GM21723 (cell line): ENCODE measurements around the gene GOLGA6L4.
"Not testable (repeated sequence)": the region's sequence is repeated elsewhere in the genome, so short reads cannot be mapped to it uniquely, and the experiment has no call there.

Source experiments
- ATAC-seq: cut with Tn5 transposase; IDR thresholded peaks from one replicate; pipeline ENCODE4 v1.9.1; 2021; ENCODE audit warnings: mild to moderate bottlenecking, moderate library complexity; ENCODE audit not compliant: unreplicated experiment

GOLGA6L4 gene, protein sequence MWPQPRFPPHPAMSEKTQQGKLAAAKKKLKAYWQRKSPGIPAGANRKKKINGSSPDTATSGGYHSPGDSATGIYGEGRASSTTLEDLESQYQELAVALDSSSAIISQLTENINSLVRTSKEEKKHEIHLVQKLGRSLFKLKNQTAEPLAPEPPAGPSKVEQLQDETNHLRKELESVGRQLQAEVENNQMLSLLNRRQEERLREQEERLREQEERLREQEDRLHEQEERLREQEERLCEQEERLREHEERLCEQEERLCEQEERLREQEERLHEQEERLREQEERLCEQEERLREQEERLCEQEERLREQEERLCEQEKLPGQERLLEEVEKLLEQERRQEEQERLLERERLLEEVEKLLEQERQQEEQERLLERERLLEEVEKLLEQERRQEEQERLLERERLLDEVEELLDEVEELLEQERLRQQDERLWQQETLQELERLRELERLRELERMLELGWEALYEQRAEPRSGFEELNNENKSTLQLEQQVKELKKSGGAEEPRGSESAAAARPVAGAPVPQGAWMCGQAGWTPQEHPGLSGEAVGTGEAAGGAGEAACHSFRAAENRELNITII

GRCh38 chr15:84235573-84235972, at the start of gene GOLGA6L4:
Gene GOLGA6L4 (plus strand): TSS chr15:84235773. CDS start chr15:84235835, 62 bp downstream.
- not testable (repeated sequence) for ATAC-seq

DNA sequence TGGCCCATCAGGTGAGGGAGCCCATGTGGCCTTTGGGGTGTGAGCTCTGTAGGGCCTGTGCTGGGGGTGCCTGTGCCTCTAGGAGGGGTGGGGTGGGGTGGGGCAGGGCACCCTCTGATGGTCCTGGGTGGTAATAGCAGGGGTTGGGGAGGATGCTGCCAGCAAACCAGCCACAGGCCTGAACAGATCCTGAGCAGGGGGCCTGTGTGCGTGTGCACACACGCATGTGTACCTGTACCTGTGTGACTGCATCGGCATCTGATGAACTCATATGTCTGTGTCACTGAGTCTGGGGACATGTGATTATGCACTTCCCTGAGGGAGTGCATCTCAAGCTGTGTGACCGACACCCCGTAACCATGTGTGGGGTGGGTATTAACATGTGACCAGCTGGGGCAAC, 42.6 kb upstream of the GOLGA6L4 start:
- ATAC-seq, result not testable (repeated sequence)

DNA sequence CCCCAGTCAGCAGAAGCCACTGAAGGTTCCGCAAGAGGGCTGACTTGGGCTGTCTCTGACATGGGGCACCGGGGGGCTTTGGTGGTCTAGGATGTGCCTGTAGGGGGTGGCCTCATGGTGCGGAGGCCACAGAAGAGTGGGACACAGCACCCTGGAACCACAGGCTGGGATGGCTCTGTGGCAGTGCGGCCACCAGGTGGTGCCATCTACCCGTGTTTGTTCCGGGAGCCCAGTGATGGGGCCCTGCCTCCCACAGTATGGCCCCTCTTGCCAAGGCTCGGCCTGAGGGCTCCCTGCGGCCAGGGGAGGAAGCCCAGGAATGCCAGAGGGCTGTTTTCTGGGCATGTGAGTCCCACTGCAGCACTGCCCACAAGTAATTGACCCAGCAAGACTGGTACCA, 40.0 kb upstream of the GOLGA6L4 start:
- not testable (repeated sequence) for ATAC-seq

DNA sequence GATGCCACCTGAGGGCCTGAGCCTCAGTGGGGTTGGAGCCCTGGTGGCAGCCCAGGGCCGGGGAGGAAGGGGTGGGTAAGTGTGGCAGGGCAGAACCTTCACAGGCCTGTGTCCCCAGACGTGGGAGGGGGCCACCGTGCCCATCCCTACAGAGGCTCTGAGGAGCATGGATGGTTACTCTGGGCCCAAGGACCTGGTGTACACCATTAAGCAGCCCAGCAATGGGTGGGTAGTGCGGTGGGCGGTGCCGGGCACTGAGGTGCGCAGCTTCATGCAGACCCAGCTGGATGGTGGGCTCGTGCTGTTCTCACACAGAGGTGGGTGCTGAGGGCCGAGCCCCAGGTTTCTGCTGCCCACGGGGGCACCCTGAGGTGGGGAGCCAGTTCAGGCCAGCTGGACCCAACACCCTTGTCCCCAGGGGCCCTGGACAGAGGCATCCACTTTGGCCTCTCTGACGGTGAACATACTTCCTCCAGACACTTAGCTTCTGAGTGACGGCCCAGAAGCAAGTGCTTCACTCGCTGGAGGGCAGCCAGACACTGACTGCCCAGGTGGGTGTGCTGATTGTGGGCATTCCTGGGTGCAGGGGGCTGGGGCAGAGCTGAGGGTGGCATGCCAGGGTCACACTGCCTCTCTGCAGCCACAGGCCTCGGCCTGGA, 38.9 kb upstream of the GOLGA6L4 start:
- ATAC-seq, result not testable (repeated sequence)

GRCh38 chr15:84199865-84200264, 35.7 kb upstream of the GOLGA6L4 start:
- ATAC-seq, result not testable (repeated sequence)

DNA sequence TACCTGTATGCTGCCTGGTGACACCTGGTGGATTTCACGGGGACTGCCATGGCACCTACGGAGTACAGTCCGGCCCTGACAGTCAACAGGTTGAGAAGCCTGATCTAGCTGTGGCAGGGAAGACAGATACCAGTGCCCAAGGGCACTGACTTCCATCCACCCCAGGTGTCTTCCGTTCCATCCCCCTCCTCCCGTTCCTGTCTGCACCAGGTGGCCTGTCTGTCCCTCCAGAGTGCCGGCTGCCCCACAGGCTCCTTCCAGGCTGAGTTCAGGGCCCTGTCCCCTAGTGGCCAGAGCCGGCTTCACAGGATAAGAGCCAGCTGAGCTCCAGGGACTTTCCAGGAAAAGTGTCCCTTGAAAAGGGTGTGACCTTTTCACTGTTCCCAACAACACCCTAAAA, 10.9 kb downstream of the GOLGA6L4 start:
- ATAC-seq, result not testable (repeated sequence)
